PC-3 (cell line): ENCODE measurements around the gene ANKS1A.

Source experiments
- EZH2phosphoT487 ChIP-seq: fragments of 300-600 bp; sonication (generic); IDR thresholded peaks from 2 replicates; pipeline ENCODE4 v1.6.1; 2018; ENCODE audit warnings: mild to moderate bottlenecking, antibody characterized with exemption, low read length, borderline replicate concordance
- TF ChIP-seq, protein P1 (sequence below): fragments of 300-600 bp; sonication (generic); conservative IDR thresholded peaks from 2 replicates; pipeline ENCODE4 v1.5.1; 2017; ENCODE audit warnings: antibody characterized with exemption, low read depth, mild to moderate bottlenecking, low read length

DNA sequence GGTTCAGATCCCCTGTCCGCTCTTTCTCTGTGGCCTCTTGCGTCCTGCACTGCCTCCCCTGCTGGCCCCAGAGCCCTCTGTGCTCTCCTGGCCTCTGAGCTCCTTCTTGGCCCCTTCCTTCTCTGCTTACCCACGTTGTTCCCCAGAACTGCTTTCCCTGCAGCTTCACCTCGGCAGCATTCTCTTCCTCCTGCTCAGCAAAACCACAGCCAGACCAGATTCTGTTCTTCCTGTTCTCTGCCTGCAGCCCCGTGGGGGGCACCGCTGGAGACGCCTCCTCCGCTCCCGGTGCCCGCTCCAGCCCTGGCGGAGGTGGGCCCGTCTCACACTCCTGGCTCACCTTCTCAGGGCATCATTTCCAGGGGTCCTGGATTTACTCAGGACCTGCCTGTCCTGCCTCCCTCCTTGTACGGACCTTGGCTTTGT is 192.4 kb downstream of the ANKS1A start:
- TF ChIP-seq, protein P1, sequence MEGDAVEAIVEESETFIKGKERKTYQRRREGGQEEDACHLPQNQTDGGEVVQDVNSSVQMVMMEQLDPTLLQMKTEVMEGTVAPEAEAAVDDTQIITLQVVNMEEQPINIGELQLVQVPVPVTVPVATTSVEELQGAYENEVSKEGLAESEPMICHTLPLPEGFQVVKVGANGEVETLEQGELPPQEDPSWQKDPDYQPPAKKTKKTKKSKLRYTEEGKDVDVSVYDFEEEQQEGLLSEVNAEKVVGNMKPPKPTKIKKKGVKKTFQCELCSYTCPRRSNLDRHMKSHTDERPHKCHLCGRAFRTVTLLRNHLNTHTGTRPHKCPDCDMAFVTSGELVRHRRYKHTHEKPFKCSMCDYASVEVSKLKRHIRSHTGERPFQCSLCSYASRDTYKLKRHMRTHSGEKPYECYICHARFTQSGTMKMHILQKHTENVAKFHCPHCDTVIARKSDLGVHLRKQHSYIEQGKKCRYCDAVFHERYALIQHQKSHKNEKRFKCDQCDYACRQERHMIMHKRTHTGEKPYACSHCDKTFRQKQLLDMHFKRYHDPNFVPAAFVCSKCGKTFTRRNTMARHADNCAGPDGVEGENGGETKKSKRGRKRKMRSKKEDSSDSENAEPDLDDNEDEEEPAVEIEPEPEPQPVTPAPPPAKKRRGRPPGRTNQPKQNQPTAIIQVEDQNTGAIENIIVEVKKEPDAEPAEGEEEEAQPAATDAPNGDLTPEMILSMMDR, result no peak
- no peak for TF ChIP-seq EZH2phosphoT487
